ENCODE results near the gene NUDT7. TPM values are rescaled to one million over a fixed set of nuclear protein-coding genes. Genes with fewer than 3 reads are reported as not detected.

Gene NUDT7
- total RNA-seq, 1 experiment from 2014 or later: not detected

DNA sequence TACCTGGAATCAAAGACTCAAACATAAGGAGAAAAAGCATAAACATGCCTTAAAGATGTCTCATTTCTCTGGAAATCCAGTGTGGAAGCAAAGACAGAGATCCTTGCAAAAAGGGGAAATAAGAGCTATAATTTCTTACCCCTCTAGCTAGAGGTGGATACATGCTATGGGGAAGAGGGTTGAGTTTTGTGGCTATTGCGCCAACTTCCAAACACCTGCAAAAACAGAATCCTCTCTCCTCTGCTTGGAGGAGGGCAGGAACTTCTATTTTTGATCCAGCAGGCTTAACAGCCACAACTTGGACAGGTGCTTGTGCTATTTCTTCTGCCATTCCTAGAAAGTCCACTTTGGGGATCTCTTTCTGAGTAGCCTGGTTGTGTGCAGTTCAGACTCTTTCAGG lies 21.5 kb upstream of the NUDT7 start:
- Histone ChIP-seq H3K4me3 (no peak overlapping the region), H3K36me3 (no peaks in the 10 kb centered on the region), H3K27me3 (no peaks in the 10 kb centered on the region), H3K9me3 (replicated peaks) (no peaks in the 10 kb centered on the region), H3K27ac (no peak overlapping the region), H3K4me1 (no peaks in the 10 kb centered on the region)
- no peak for DNase-seq

GRCh38 chr16:77705351-77705750 lies 17.0 kb upstream of the NUDT7 start:
- H3K9me3 ChIP-seq (replicated peaks): no peaks in the 10 kb centered on the region
- no peaks in the 10 kb centered on the region for H3K36me3 ChIP-seq
- no peaks in the 10 kb centered on the region for H3K27me3 ChIP-seq
- no peak for DNase-seq
- no peak overlapping the region for H3K27ac ChIP-seq
- H3K4me1 ChIP-seq: no peaks in the 10 kb centered on the region
- no peak overlapping the region for H3K4me3 ChIP-seq

GRCh38 chr16:77711179-77711578 lies 11.1 kb upstream of the NUDT7 start:
- Histone ChIP-seq H3K4me3 (no peak overlapping the region), H3K4me1 (no peaks in the 10 kb centered on the region), H3K27ac (no peak overlapping the region), H3K27me3 (no peaks in the 10 kb centered on the region), H3K36me3 (no peaks in the 10 kb centered on the region), H3K9me3 (replicated peaks) (no peaks in the 10 kb centered on the region)
- no peak for DNase-seq

GRCh38 chr16:77711775-77712174 lies 10.5 kb upstream of the NUDT7 start:
- no peak overlapping the region for H3K27ac ChIP-seq
- DNase-seq: no peak
- no peaks in the 10 kb centered on the region for H3K36me3 ChIP-seq
- H3K27me3 ChIP-seq: no peaks in the 10 kb centered on the region
- no peak overlapping the region for H3K4me3 ChIP-seq
- no peaks in the 10 kb centered on the region for H3K4me1 ChIP-seq
- no peaks in the 10 kb centered on the region for H3K9me3 ChIP-seq (replicated peaks)

GRCh38 chr16:77715145-77715544 lies 7.2 kb upstream of the NUDT7 start:
- Histone ChIP-seq H3K27me3 (no peaks in the 10 kb centered on the region), H3K36me3 (no peaks in the 10 kb centered on the region), H3K9me3 (replicated peaks) (no peaks in the 10 kb centered on the region), H3K4me3 (no peak overlapping the region), H3K4me1 (no peaks in the 10 kb centered on the region), H3K27ac (no peak overlapping the region)
- DNase-seq: no peak

DNA sequence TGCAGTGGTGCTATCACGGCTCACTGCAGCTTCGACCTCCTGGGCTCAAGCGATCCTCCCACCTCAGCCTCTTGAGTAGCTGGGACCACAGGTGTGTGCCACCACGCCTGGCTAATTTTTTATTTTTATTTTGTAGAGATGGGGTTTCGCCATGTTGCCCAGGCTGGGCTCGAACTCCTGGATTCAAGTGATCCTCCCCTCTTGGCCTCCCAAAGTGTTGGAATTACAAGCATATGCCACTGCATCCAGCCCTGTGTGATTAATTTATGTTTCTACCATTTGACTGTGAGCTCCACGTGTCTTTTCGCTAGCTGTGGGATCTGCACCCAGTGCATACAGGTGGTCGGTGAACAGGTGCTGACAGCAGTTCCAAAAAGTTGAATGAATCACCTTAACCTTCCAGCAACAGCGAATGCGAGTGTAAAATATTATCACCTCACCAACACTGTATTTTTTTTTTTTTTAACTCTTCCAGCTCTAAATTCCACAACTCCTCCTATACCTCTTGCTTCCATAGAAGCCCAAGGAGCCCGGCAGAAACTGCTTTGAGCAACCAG lies 484 bp upstream of the NUDT7 start:
- DNase-seq: no peak
- Histone ChIP-seq H3K4me1 (no peaks in the 10 kb centered on the region), H3K27me3 (no peaks in the 10 kb centered on the region), H3K4me3 (no peak overlapping the region), H3K9me3 (replicated peaks) (no peaks in the 10 kb centered on the region), H3K36me3 (no peaks in the 10 kb centered on the region), H3K27ac (no peak overlapping the region)

GRCh38 chr16:77723108-77723514 lies 797 bp downstream of the NUDT7 start:
- H3K36me3 ChIP-seq: no peaks in the 10 kb centered on the region
- DNase-seq: no peak
- no peaks in the 10 kb centered on the region for H3K27me3 ChIP-seq
- no peaks in the 10 kb centered on the region for H3K9me3 ChIP-seq (replicated peaks)
- no peak overlapping the region for H3K27ac ChIP-seq
- no peaks in the 10 kb centered on the region for H3K4me1 ChIP-seq
- H3K4me3 ChIP-seq: no peak overlapping the region

GRCh38 chr16:77724174-77724573 lies 1.9 kb downstream of the NUDT7 start:
- no peaks in the 10 kb centered on the region for H3K27me3 ChIP-seq
- no peaks in the 10 kb centered on the region for H3K36me3 ChIP-seq
- H3K27ac ChIP-seq: no peak overlapping the region
- no peak overlapping the region for H3K4me3 ChIP-seq
- no peak for DNase-seq
- H3K4me1 ChIP-seq: no peaks in the 10 kb centered on the region
- H3K9me3 ChIP-seq (replicated peaks): no peaks in the 10 kb centered on the region

DNA sequence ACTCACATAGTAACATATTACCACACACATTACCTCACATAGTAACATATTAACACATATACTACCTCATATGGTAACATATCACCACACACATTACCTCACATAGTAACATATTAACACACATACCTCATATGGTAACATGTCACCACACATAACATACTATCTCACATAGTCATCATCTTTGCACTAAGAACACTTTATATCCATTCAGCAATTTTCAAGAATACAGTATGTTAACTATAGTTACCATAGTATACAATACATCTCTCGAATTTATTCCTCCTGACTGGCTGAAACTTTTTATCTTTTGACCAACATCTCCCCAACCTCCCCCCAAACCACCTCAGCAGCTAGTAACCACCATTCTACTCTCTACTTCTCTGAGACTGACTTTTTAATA lies 7.6 kb downstream of the NUDT7 start:
- Histone ChIP-seq H3K27ac (no peak overlapping the region), H3K4me1 (no peaks in the 10 kb centered on the region), H3K27me3 (no peaks in the 10 kb centered on the region), H3K9me3 (replicated peaks) (no peaks in the 10 kb centered on the region), H3K4me3 (no peak overlapping the region), H3K36me3 (no peaks in the 10 kb centered on the region)
- DNase-seq: no peak

DNA sequence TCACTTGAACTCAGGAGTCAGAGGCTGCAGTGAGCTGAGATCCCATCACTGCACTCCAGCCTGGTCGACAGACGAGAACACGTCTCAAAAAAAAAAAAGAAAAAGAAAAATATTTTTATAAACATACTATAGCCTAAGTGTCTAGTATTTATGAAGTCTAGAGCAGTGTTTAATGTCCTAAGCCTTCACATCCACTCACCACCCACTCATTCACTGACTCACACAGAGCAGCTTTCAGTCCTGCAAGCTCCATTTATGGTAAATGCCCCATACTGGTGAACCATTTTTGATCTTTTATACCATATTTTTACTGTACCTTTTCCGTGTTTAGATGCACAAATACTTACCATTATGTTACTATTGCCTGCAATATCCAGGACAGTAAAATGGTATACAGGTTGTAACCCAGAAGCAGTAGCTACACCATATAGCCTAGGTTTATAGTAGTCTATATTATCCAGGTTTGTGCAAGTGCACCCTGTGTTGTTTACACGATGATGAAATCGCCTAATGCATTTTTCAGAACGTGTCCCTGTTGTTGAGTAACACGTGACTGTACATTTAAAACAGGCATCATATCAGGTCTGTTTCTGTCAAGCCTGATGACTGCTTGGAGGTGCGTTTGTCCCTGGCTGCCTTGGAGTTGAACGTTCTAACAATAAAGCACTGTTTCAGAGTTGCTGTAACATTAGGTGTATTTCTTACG lies 10.1 kb downstream of the NUDT7 start:
- no peaks in the 10 kb centered on the region for H3K4me1 ChIP-seq
- no peak overlapping the region for H3K27ac ChIP-seq
- no peaks in the 10 kb centered on the region for H3K27me3 ChIP-seq
- H3K9me3 ChIP-seq (replicated peaks): no peaks in the 10 kb centered on the region
- H3K4me3 ChIP-seq: no peak overlapping the region
- no peaks in the 10 kb centered on the region for H3K36me3 ChIP-seq
- no peak for DNase-seq

- DNase-seq: no peak
- Histone ChIP-seq H3K27ac (no peak overlapping the region), H3K27me3 (no peaks in the 10 kb centered on the region), H3K36me3 (no peaks in the 10 kb centered on the region), H3K9me3 (replicated peaks) (no peaks in the 10 kb centered on the region), H3K4me1 (no peaks in the 10 kb centered on the region), H3K4me3 (no peak overlapping the region)
Observed at GRCh38 chr16:77736879-77737278, 14.6 kb downstream of the NUDT7 start.

DNA sequence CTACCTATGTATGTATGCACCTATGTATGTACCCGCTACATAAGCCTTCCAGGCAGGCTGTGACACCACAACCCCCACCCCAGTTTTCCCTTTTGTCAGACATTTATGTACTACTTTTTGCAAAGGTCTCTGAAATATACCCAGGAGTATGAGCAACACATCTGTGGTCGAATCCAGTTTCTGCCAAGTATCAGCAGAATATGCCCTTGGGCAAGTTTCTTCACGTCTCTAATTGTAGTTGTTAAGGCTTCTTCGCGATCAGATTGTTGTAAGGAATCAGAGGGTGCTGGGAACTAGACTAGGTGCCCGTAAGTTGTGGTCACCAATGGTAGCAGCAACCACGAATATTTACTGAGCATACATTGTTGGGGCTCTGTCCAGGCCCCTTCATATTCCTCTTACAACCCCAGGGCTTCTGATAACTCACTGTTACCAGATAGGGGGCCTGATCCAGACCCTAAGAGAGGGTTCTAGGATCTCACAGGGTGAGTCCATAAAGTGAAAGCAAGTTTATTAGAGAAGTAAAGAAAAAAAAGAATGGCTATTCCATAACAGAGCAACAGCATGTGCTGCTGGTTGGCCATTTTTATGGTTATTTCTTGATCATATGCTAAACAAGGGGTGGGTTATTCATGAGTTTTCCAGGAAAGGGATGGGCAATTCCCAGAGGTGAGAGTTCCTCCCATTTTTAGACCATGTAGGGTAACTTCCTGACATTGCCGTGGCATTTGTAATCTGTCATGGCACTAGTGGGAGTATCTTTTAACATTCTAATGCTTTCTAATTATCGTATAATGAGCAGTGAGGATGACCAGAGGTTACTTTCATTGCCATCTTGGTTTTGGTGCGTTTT lies 16.6 kb downstream of the NUDT7 start:
- Histone ChIP-seq H3K27me3 (no peaks in the 10 kb centered on the region), H3K27ac (no peak overlapping the region), H3K36me3 (no peaks in the 10 kb centered on the region), H3K4me3 (no peak overlapping the region), H3K4me1 (no peaks in the 10 kb centered on the region), H3K9me3 (replicated peaks) (no peaks in the 10 kb centered on the region)
- DNase-seq: no peak

DNA sequence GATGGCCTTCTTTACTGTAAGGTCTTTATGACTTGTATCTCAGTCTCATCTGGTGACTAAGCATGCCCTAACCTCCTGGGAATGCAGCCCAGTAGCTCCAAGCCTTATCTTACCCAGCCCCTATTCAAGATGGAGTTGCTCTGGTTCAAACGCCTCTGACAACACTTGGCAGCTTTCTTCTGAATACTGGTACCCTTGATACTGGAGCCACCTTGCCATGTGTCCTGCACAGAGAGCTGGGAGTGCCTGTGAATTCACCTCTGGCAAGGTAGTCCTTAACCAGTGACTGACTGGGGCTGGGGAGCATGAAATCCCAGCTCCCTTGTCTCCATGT lies 17.2 kb downstream of the NUDT7 start:
- no peak overlapping the region for H3K4me3 ChIP-seq
- H3K27ac ChIP-seq: no peak overlapping the region
- H3K27me3 ChIP-seq: no peaks in the 10 kb centered on the region
- no peaks in the 10 kb centered on the region for H3K4me1 ChIP-seq
- H3K9me3 ChIP-seq (replicated peaks): no peaks in the 10 kb centered on the region
- no peak for DNase-seq
- no peaks in the 10 kb centered on the region for H3K36me3 ChIP-seq

GRCh38 chr16:77744141-77744540 lies 21.8 kb downstream of the NUDT7 start:
- no peak for DNase-seq
- no peak overlapping the region for H3K27ac ChIP-seq
- H3K27me3 ChIP-seq: no peaks in the 10 kb centered on the region

GRCh38 chr16:77745972-77746371 lies 23.7 kb downstream of the NUDT7 start:
- Histone ChIP-seq H3K4me1 (no peaks in the 10 kb centered on the region), H3K36me3 (no peaks in the 10 kb centered on the region), H3K4me3 (no peak overlapping the region), H3K27ac (no peak overlapping the region), H3K9me3 (replicated peaks) (no peaks in the 10 kb centered on the region), H3K27me3 (no peaks in the 10 kb centered on the region)
- DNase-seq: no peak

More at GRCh38 chr16:77744141-77744540, 21.8 kb downstream of the NUDT7 start:
- H3K4me1 ChIP-seq: no peaks in the 10 kb centered on the region
- no peaks in the 10 kb centered on the region for H3K9me3 ChIP-seq (replicated peaks)
- H3K36me3 ChIP-seq: no peaks in the 10 kb centered on the region
- H3K4me3 ChIP-seq: no peak overlapping the region
